GM18951 (cell line): Measurements from ENCODE around the gene EXD3.
"Not testable (repeated sequence)": the region's sequence is repeated elsewhere in the genome, so short reads cannot be mapped to it uniquely, and the experiment has no call there.

Experiments
- POLR2A ChIP-seq: IDR thresholded peaks from 4 replicates; pipeline ENCODE4 v1.6.1; 2011; ENCODE audit warnings: mild to moderate bottlenecking; ENCODE audit not compliant: insufficient read length, insufficient read depth; ENCODE audit errors: extremely low read depth
- in situ Hi-C: fragments of 300-500 bp; cut with MboI; formaldehyde crosslinking; loops from one replicate; pipeline ENCODE4 v1.12.0; 2022; ENCODE audit warnings: low sequenced_read_pairs, mixed read lengths, inconsistent platforms; ENCODE audit not compliant: unreplicated experiment

The EXD3 gene

DNA sequence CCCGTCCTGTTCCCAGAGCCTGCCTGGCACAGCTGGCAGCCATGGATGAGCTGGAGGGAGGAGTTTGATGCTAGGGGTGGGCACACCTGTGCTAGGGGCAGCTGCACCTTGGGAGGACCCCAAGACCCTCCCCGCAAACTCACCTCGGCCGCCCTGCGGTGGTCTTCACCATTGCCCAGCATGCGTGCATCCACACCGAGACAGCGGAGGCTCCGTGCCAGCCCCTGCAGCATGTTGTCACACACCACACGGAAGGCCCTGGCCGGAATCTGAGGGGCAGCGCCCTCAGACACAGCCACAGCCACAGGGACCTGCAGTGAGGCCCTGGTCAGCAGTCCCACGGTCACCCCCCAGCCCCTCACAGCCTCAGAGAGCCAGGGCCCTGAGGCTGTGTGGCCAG is 75.0 kb downstream of the EXD3 start:
- TF ChIP-seq POLR2A: no peak
- in situ Hi-C loops: no loop called here

DNA sequence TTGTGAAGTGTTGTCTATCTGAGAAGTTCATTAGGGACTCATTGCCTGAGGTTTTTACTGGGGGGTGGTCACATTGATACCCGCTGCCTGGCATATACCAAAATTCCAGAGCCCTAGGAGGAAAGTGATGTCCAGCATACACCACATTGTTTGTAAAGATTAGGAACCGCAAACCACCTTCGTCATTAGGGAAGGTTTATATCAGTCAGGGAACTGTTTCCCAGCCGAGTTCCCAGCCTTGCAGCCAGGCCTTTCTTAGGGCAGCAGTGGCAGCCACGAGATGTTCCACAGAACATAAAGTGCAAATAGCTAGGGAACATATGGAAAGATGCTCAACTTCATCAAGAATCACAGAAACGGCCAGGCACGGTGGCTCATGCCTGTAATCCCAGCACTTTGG is 80.5 kb downstream of the EXD3 start:
- no peak for TF ChIP-seq POLR2A
- in situ Hi-C loops: no loop called here

DNA sequence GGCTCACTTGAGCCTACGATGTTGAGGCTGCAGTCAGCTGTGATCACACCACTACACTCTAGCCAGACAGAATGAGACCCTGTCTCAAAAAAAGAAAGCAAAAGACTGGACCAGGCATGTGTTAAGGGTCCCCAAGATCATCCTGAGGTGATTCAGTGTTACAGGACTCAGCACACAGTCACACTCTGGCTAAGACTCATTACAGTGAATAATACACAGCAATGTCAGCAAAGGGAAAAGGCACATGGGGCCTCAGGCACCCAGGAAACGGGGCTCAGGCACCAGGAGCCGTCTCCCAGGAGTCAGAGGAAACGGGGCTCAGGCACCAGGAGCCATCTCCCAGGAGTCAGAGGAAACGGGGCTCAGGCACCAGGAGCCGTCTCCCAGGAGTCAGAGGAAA is 81.7 kb downstream of the EXD3 start:
- in situ Hi-C loops: no loop called here

DNA sequence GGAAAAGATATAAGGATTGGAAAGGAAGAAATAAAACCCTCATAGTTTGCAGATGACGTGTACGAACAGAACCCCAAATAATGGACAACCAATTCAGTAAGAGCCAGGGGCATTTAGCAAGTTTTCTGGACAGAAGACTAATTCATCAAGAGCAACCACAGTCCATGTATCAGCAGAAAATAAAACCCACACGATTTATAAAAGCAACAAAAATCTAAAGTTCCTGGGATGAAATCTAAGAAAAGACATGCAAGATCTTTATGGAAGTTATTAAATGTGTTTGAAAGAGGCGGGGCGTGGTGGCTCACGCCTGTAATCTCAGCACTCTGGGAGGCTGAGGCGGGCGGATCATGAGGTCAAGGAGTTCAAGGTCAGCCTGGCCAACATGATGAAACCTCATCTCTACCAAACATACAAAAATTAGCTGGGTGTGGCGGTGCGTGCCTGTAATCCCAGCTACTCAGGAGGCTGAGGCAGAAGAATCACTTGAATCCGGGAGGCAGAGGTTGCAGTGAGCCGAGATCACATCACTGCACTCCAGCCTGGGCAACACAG is 83.0 kb downstream of the EXD3 start:
- in situ Hi-C loops: not testable (repeated sequence)

More for the DNA sequence above, 81.7 kb downstream of the EXD3 start:
- TF ChIP-seq POLR2A: no peak

DNA sequence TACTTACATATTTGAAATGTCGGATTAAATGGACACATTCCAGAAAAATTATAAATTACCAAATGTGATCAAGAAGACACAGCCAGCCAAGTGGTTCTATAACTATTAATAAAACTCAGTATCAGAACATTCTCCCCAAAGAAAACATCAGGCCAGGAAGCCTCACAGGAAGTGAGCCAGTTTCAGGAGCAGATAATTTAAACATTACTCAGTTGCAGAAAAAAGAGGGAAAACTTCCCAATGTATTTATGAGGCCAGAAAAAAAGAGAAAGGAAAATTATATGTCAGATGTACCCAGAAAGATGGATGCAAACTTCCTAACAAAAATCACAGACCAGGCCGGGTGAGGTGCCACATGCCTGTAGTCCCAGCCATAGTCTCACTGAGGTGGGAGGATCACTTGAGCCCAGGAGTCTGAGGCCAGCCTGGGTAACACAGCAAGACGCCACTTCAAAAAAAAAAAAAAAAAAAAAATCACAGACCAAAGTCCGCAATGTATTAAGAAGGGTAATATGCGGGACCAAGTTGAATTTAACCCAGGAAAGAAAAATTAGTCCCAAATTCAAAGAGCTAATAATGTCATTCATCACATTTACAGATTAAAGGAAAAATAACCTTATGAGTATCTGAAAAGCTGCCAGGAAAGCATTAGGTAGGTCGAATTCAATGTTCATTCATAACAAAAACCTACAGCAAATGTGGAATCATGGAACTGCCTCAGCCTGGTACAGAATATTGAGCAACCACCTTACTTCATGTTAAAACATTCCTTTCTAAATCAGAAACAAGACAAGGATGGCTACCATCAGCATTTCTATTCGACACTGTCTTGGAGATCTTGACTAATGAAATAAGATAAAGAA is 83.7 kb downstream of the EXD3 start:
- TF ChIP-seq POLR2A: no peak
- in situ Hi-C loops: no loop called here

DNA sequence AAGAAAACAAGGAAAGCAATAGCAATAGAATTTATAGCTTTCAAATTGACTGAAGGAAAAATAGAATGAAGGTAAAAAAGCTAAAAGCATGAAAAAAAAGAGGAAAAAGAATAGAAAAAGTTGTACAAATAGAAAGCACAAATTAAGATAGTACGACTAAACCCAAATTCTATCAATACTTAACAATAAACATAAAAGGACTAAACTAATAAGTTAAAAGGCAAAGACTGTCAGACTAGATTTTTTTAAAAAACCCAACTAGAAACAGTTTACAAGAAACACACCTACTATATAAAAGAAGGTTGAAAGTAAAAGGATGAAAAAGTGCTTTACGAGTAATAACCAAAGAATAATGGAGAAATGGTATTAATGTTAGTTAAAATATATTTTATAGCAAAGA is 86.2 kb downstream of the EXD3 start:
- no peak for TF ChIP-seq POLR2A
- in situ Hi-C loops: no loop called here

DNA sequence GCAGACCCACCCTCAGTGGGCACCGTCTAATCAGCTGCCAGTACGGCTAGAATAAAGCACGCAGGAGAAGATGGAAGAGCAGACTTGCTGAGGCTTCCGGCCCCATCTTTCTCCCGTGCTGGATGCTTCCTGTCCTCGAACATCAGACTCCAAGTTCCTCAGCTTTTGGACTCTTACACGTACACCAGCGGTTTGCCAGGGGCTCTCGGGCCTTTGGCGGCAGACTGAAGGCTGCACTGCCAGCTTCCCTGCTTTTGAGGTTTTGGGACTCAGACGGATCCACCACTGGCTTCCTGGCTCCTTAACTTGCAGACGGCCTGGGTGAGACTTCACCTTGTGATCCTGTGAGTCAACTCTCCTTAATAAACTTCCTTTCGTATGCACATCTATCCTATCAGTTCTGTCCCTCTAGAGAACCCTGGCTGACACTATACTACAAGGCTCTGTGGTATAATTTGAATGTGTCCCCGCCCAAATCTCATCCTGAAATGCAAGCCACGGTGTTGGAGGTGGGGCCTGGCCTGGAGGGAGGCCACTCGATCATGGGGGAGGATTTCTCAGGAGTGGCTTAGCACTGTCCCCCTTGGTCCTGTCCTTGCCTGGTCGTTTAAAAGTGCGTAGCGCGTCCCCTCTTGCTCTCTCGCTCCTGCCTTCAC is 89.8 kb downstream of the EXD3 start:
- in situ Hi-C loops: no loop called here
- TF ChIP-seq POLR2A: no peak

DNA sequence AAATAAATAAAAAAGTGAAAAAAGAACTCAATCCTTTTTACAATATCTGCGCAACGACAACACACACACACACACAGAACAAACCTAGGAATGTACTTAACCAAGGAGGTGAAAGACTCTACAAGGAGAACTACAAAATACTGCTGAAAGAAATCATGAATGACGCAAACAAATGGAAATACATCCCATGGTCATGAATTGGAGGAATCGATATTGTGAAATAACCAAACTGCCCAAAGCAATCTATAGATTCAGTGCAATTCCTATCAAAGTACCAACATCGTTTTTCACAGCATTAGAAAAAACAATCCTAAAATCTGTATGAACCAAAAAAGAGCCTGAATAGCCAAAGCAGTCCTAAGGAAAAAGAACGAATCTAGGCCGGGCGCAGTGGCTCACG is 91.0 kb downstream of the EXD3 start:
- no peak for TF ChIP-seq POLR2A

DNA sequence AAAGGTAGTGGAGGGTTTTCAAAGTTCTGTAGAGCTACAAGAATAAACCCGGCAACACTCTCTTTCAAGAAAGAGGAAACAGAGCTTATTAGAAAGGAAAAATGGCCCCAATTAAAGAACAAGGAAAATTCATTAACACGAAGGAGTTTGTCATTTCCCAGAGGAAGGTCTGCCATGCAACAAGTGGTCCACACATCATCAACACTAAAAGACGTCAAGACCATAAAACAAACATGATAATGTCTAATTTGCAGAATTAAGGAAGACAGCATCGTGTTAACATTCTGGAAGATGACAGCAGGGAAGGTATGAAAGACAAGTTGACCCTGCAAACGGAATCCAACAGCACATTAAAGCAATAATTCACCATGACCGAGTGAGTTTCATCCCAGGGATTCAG is 92.3 kb downstream of the EXD3 start:
- in situ Hi-C loops: no loop called here
- TF ChIP-seq POLR2A: no peak

More for the DNA sequence above, 91.0 kb downstream of the EXD3 start:
- in situ Hi-C loops: no loop called here

DNA sequence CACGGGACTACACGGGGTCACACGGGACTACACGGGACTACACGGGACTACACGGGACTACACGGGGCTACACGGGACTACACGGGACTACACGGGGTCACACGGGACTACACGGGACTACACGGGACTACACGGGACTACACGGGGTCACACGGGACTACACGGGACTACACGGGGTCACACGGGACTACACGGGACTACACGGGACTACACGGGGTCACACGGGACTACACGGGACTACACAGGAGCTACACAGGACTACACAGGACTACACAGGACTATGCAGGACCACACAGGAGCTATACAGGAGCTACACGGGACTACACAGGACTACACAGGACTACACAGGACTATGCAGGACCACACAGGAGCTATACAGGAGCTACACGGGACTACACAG is 93.4 kb downstream of the EXD3 start:
- in situ Hi-C loops: not testable (repeated sequence)

DNA sequence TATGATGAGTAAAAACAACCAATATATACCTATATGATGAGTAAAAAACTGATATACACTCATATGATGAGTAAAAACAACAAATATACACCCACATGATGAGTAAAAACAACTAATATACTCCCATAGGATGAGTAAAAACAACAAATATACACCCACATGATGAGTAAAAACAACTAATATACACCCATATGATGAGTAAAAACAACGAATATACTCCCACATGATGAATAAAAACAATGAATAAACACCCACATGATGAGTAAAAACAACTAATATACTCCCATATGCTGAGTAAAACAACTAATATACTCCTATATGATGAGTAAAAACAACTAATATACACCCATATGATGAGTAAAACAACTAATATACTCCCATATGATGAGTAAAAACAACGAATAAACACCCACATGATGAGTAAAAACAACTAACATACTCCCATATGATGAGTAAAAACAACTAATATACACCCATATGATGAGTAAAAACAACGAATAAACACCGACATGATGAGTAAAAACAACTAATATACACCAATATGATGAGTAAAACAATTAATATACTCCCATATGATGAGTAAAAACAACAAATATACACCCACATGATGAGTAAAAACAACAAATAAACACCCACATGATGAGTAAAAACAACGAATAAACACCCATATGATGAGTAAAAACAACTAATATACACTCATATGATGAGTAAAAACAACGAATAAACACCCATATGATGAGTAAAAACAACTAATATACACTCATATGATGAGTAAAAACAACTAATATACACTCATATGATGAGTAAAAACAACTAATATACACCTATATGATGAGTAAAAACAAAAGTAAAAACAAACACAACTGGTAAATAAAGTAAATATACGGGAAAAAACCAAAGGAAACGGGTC is 95.1 kb downstream of the EXD3 start:
- in situ Hi-C loops: not testable (repeated sequence)

DNA sequence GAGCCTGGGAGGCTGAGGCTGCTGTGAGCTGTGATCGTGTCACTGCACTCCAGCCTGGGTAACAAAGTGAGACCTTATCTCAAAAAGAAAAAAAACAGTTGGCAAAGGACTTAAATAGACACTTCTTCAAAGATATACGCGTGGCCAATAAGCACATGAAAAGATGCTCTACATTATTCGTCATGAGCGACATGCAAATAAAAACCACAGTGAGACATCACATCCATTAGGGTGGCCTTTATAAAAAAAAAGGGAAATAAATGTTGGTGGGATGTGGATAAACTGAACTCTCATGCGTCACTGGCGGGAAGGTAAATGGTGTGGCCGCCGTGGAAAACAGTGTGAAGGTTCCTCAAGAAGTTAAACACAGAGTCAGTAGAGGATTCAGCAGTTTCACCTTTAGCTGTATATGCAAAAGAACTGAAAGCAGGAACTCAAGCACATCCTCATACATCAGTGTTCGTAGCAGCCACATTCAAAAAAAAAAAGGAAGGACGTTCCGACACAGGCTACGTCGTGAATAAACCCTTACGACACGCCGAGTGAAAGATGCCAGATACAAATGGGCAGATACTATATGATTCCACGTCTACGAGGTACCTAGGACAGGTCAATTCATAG is 96.4 kb downstream of the EXD3 start:
- no peak for TF ChIP-seq POLR2A
- in situ Hi-C loops: no loop called here

DNA sequence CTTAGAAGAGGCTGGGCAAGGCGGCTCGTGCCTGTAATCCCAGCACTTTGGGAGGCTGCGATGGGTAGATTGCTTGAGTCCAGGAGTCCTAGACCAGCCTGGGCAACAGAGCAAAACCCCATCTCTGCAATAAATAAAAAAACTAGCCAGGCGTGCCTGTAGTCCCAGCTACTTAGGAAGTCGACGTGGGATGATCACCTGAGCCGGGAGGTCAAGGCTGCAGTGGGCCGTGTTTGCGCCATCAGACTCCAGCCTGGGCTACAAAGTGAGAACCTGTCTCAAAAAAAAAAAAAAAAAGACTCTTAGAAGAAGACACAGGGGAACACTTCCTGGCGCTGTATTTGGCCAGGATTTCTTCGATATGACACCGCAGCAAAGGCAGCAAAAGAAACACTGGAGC is 97.2 kb downstream of the EXD3 start:
- in situ Hi-C loops: no loop called here
- TF ChIP-seq POLR2A: no peak
